Stimulated activated CD4-positive, alpha-beta T cell treated with anti-CD3 and anti-CD28 coated beads, Interleukin-12 subunit alpha, Interleukin-12 subunit beta, amount 100 ng/mL, for 48 hours (primary cell): ENCODE data around the gene ORC6.
"Not testable (repeated sequence)": the region's sequence is repeated elsewhere in the genome, so short reads cannot be mapped to it uniquely, and the experiment has no call there.

Experiments used
- DNase-seq, 3 donors: peaks; one replicate each; pipeline ENCODE4 v3.0.0-alpha.2; 2020; ENCODE audit warnings: low read depth in 2 of 3, low spot score in 1 of 3

Gene ORC6, protein sequence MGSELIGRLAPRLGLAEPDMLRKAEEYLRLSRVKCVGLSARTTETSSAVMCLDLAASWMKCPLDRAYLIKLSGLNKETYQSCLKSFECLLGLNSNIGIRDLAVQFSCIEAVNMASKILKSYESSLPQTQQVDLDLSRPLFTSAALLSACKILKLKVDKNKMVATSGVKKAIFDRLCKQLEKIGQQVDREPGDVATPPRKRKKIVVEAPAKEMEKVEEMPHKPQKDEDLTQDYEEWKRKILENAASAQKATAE

DNA sequence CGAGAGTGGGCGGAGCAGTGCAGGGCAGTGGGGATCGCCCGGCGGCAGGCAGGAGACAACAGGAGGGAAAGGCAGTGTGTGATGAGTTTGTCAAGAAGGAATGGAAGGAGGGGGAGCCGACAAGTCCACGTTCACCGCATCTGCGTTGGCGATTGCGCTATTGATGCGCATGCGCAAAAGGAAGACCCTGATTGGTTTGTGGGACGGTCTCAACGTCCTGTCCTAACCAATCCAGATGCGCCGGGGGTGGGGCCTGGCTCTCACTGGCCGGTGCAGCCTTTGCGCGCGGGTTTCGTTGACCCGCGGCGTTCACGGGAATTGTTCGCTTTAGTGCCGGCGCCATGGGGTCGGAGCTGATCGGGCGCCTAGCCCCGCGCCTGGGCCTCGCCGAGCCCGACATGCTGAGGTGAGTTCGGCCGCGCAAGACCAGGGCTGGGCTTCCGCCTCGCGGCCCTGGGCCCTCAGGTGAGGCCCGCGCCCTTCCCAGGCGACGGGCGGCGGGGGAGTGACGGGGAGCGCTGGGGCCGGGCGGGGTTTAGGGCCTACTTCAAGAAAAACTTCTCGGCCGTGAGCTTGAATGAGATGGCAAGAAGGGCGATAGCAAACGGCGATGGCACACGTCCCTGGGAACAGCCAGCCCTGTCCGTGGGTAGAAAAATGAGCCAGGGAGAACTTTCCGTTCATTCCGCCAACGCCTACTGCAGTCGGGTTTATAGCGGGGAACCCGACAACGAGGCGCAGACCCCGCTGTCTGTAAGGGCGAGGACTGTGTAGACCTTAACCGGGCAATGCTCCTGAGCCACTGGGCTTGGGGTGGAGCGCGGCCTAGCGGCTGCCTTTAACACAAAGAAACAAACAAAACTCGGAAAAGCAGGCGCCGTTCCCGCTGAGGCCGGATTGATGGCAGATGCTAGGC, at the start of gene ORC6:
Gene ORC6 (plus strand): TSS at position 295 of the 916 bp plus-strand sequence. CDS start 47 bp downstream, at position 342.
- peak; percentile 95 to 97 (median 95) for DNase-seq

DNA sequence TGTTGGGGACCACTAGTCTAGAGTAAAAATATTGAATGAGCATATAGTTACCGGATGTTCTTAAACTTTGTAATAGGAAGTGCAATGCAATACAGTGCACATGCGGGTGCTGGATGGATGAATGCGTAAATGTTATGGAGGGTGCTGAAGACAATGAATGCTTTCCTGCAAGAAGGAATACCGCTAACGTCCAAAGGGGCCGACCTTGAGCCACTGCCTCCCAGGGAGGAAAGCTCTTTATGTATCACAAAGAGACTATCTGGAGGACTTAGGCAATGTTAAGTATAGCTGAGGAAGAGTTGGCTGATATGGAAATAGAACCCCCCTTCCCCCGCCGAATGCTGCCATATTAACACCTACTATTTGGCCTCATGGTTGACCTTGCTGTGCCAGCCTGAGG, 40.8 kb upstream of the ORC6 start:
- no peak for DNase-seq

DNA sequence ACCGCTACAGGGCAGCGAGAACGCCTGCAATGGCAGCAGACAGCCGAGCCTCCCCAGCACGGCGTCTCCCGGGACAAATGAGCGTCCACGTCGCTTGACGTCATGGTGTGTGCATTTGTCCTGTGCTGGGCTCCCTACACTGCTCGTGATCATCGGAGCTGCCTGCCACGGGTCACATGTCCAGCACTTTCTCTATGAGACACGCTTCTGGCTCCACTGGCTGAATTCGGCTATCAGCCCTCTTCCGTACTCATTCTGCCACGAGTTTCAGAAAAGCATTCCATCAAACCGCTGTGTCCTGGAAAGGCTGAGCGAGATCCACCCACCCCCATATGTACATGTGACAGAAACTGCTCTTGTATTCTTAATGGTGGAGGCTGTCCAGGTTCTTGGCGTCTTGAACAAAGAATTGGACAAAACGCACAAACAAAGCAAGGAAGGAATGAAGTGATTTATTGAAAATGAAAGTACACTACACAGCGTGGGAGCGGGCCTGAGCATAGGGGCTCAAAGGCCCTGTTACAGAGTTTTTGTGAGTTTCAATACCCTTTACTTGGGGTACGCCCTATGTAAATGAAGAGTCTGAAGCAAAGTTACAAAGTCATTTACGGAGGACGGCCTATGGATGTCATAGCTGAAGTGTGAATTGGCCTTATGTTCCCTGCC, 39.7 kb upstream of the ORC6 start:
- no peak for DNase-seq

DNA sequence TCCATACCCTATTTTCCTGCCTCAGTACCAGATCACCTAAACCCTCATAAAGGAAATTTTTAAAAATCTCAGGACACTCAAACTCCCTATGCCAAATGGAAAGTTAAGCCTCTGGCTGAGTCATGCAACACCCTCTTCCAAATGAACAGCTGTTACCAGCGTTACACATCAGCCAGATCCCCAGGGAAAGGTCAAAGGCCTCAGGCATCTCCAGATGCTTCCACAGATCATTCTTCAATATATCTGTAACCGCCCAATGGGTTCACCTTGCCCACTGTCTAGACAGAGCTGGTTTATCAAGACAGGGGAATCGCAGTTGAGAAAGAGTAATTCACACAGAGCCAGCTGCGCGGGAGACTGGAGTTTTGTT, 39.2 kb upstream of the ORC6 start:
- no peak for DNase-seq

DNA sequence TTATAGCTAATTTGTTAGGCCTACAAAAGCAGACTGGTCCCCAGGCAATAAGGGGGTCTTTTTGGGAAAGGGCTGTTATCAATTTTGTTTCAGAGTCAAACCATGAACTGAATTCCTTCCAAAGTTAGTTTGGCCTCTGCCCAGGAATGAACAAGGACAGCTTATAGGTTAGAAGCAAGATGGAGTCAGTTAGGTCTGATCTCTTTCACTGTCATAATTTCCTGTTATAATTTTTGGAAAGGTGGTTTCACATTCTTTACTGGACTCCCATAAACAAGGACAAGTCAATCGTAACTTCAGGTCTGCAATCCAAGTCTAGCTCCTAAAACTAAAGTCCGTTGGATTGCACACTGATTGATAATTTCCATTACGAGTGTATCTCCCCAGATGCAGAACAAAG, 38.2 kb upstream of the ORC6 start:
- no peak for DNase-seq

DNA sequence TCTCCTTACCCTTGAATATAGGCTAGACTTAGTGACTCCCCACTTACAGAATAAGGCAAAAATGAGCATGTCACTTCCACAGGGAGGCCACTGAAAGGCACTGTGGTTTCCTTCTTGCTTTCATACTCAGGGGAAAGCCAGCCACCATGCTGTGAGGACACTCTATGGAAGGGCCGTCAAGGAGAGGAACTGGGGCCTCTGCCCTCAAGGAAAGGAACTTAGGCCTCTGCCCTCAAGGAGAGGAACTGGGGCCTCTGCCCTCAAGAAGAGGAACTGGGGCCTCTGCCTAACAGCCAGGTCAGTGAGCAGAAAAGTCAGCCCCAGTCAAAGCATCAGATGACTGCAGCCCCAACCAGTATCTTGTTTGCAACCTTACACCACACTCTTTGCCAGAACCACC, 30.5 kb upstream of the ORC6 start:
- DNase-seq, result peak; percentile 0 to 13 (median 5)

DNA sequence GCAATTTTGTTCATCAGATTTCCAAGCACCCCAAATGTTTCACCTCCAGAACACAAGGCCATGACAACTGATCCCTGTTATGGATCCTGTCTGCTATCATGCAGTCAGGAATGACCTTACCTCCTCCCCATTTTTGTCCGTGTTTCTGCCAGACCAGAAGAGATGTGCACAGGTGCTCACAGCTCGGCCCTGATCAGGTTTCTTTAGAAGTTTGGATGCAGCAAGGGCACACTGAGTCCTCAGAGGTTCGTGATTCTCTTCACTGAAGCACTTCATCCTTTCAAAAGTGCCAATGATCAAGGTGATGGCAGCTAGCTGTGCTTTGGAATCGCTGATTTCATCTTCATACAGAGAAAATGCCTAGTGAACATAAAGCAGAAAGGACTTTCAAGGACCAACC, 27.3 kb upstream of the ORC6 start:
- DNase-seq, result no peak

DNA sequence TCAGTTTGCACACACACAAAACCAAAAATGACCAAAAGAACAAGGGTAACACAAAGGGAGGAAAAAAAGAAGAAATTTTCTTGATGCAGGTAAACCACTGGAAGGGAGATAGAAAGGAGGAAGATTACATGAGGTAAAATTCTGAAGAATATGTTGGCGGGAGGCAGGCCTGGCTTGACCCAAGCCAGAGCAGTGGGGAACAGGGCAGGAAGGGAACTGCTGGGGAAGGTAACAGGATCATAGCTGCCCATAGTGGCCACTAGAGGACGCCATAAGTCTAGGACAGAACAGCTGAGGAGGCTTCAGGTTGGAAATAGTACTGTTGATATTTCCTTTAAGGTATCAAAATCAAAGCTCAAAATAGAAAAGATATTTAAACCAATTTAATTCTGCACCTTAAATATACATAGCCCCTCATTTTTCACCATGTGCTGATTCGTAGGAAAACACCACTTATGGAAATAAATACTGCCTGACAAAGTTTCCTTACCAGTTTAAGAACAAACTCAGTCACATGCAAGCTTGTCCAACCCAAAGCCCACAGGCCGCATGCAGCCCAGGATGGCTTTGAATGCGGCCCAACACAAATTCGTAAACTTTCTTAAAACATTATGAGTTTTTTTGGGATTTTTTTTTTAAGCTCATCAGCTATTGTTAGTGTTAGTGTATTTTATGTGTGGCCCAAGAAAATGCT, 16.0 kb upstream of the ORC6 start:
- peak in 1 of 3 donors; percentile 37 for DNase-seq

DNA sequence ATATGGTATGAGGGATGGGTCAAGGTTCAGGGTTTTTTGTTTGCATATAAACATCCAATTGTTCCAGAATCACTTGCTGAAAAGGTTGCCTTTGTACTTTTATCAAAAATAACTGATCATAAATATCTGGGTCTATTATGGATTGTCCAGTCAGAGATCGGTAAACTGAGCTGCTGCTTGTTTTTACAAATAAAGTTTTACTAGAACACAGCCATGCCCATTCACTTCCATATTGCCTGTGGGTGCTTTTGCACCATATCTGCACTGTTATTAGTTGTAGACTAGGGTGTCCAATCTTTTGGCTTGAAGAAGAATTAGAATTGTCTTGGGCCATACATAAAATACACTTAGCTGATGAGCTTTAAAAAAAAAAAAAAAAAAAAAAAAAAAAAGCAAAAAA, 11.5 kb upstream of the ORC6 start:
- not testable (repeated sequence) for DNase-seq

DNA sequence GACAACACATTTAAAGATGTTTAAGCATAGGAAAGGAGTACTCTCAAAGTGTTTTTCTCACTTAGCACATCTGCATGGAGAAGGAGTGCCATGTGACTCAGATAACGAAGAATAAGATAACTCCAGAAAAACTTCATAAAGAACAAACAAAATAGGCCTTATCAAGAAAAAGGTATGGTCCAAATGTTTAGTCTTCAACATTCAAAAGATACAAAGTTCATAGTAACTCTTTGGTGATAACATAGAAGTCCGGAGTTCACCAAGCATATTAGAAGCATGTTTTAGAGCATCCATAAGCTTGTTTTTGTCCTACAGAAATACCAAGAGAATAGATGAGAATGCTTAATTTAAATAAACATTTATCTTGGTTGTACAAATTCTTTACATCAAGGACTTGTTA, 7.6 kb upstream of the ORC6 start:
- not testable (repeated sequence) for DNase-seq

DNA sequence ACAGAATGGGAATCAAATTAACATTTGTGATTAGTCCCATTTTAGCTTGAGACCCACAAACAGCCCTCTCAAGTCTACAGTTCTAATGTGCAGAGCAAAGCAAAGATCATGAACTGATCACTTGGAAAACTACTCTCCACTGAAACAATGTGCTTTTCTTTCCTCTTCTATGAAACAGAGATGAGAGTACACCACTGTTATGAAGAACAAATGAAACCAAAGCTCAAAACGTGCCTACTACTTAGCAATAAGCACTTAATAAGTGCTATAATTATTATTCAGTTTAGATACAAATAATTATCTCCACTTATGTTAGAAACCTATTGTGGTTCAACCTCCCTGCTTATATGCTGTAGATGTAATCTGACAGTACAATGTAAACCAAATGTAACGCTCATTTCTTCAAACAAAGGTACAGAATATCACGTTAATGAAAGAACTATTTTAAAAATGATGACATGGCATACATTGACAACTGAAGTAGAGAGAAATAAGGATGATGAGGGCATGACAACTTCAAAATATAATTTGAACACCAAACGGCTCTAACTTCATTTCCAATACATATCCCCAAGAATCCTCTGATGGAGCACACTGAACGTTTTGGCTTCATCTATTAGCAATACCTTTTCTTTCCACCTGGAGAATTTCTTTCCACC, 2.5 kb upstream of the ORC6 start:
- DNase-seq, result no peak

DNA sequence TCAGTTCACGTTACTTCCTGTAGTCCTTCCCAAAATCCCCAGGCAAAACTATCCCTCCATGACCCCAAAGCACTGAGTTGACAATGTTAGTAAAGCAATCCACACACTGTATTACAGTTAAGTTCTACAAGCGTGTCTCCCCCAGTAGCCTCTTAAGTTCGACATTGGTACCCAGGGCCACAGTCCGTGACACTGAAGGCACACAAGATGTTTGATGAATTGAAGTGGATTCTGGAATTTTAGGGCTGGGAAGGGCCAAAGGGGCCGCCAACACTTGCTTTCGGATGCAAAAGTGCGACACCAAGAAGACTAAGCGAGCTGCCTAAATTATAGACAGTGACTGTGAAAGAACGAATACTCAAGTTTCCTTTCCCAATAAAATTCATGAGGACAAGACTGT, 2.0 kb upstream of the ORC6 start:
- no peak for DNase-seq

DNA sequence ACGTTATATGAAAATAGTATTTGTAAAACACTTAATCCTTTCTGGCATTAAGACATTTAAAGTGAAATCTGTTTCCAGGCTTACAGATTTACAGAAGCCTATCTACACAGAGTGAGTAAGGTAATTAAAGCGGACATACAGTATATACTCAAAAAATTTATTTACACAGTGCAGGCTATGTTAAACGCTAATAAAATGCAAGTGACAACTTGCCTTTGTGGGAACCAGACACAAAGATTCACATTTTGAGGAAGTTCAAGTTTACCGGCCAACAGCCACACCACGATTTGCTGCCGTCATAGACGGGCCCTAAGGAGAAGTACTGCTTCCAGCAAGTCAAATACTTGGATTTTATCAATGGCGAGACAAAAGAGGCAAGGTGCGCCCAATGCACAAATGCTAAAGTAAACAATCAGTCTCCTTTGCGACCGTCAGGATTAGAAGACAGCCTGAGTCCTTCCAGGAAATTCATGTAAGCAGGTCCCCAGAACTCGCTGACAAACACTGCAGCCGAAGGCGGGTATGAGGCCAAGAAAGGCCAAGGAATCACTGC, 1.3 kb upstream of the ORC6 start:
- DNase-seq, result no peak

DNA sequence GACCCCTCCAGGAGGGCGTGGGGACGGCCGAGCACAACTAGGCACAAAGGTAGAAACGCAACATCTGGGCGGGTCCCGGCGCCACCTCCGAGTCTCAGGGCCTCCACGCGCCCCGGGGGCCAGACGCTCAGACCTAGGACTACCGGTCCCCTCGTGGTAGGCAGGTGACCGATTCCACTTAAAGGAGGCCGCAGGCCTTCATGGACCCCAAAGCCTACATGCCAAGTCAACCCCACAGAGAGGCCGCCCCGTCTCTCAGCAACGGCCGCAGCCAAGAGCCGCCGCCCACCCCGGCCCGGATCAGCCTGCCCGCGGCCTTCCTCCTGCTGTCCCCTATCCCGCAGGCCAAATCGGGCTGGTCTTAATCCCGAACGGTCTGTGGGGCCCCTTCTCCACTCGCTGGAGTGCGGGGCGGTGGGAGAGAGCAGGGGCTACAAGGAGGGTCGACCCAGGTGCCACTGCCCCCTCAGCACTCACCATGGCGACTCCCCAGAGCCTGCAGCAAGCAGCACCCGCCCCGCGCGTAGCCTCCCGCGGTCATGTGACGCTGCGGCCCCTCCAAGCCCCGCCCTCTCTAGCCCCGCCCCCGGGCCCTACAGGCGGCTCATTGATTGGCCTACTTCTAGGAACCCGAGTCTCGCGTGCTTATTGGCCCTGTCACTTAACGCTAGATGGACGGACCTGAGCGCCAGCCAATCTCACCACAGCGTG, 650 bp upstream of the ORC6 start, which contains the start of gene VPS35:
Gene VPS35 (minus strand): TSS at position 525 of the 711 bp plus-strand sequence. CDS start 45 bp downstream, at position 480.
- DNase-seq, result peak; percentile 99 to 100 (median 99)

DNA sequence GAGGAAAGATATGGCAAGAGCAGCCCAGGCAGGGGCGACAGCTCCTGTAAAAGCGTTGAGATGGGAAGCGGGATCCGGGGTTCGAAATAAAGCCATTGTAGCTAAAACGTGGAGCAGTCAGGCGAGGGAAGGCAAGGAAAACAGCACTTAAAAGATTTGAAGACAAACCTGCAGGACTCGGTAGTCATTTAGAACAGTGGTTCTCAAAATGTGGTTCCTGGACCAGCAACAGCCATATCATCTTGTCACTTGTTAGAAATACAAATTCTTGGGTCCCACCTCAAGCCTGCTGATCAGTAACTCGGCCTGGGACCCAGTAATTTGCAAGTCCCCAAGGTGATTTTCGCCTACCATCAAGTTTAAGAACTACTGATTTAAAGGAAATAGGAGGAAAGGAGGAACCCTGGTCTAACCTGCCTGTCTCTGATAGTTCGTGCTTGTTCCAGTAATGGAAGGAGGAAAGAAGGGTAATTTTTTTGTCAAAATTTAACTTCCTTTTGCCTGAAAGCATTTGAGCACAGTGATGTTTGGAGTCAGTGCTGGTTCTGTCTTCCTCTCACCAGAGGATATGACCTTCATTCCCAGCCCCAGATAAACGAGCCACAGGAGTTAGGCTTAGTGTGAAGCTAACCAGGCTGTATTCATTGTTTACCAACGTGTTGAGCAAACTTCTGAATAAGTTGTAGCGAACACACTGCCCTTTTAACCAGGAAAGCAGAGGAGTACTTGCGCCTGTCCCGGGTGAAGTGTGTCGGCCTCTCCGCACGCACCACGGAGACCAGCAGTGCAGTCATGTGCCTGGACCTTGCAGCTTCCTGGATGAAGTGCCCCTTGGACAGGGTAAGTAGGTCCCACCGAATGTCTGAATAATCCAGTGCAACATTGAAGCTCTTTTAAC, 1.1 kb downstream of the ORC6 start:
- no peak for DNase-seq

DNA sequence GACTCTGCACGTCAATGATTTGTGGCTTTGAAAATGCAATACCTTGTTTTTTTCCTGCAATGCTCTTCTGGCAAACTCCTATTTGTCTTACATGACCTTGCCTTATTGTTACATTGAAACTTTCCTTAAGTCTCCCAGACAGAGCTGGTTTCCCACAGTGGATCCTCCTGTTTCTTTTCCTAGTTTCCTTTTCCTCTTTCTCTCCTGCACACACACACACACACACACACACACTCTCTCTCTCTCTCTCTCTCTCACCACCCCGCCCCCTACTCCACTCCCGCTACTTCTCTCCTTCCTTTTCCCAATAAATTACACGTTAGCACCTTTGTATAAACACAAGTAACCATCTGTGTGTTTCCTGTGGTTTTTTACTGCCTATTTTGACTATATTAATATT, 2.3 kb downstream of the ORC6 start:
- no peak for DNase-seq

DNA sequence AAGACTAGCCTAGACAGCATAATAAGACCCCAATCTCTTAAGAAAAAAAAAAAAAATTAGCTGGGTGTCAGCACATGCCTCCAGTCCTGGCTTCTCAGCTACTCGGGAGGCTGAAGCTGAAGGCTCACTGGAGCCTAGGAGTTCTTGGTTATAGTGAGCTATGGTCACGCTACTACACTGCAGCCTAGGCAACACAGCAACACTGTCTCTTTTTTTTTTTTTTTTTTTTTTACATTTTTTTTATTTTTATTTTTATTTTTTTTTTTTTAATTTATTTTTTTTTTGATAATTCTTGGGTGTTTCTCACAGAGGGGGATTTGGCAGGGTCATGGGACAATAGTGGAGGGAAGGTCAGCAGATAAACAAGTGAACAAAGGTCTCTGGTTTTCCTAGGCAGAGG, 4.1 kb downstream of the ORC6 start:
- no peak for DNase-seq

DNA sequence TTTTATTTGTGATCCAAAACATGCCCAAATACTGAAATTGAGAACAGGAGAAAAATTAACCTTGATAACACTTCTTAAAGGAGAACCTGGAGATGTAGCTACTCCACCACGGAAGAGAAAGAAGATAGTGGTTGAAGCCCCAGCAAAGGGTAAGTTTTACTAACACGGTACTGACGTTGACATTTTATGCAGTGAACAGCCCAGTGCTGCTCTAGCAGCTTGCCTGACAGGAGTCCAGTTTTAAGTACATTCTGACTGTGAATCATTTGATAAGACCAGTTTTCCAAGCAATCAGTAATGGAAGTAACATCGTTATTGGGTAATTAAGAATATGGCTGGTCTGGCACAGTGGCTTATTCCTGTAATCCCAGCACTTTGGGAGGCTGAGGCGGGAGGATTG, 6.5 kb downstream of the ORC6 start:
- DNase-seq, result no peak

DNA sequence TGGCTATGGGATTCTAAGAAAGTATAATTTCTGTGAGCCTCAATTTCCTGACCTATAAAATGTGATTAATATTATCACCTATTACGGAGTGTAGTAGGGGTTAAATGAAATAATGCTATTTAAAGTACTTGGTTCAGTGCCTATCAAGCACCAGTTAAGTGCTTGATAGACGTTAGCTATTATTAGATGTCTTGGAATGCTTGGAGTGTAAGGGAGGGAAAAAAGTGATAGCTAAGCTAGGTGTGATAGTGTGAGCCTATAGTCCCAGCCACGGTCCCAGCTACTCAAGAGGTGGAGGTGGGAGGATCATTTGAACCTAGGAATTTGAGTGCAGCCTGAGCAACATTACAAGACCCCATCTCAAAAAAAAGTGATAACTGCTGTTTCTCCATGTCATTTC, 7.5 kb downstream of the ORC6 start:
- DNase-seq, result no peak
